Transverse colon (tissue), 4 donors: ENCODE measurements around the gene APBB3. TPM values are rescaled to one million over a fixed set of nuclear protein-coding genes. Genes with fewer than 3 reads are reported as not detected.
"Not testable (repeated sequence)": the region's sequence is repeated elsewhere in the genome, so short reads cannot be mapped to it uniquely, and the experiment has no call there.

Source experiments
- DNase-seq: peaks from one replicate; pipeline ENCODE4 v3.0.0-alpha.2; 2019
- H3K27ac ChIP-seq, 4 donors: fragments of 200-600 bp; sonication (generic); 2 replicates each; pipeline ENCODE4 v1.5.1; 2016 to 2018; ENCODE audit warnings: inconsistent platforms in 4 of 4
- H3K27me3 ChIP-seq: fragments of 200-600 bp; sonication (generic); 2 replicates; pipeline ENCODE4 v1.5.1; 2017; ENCODE audit warnings: inconsistent platforms
- H3K36me3 ChIP-seq, 4 donors: fragments of 200-600 bp; sonication (generic); 2 replicates each; pipeline ENCODE4 v1.5.1; 2017 to 2019; ENCODE audit warnings: inconsistent platforms in 4 of 4
- H3K4me1 ChIP-seq, 4 donors: fragments of 200-600 bp; sonication (generic); 2 replicates each; pipeline ENCODE4 v1.5.1; 2017 to 2020; ENCODE audit warnings: inconsistent platforms in 4 of 4
- H3K4me3 ChIP-seq, 4 donors: fragments of 200-600 bp; sonication (generic); 1 replicate in 1 of 4; 2 replicates in 3 of 4; pipeline versions ENCODE4 v1.5.1 to v1.6.1; 2017 to 2019; ENCODE audit warnings: inconsistent platforms in 4 of 4
- H3K9me3 ChIP-seq, 2 donors: fragments of 200-600 bp; sonication (generic); 2 replicates each; pipeline ENCODE4 v1.5.1; 2017 to 2019; ENCODE audit warnings: inconsistent platforms in 2 of 2
- CTCF ChIP-seq, 5 experiments: fragments of 200-600 bp in 3 of 5; fragments of 450-650 bp in 2 of 5; sonication (generic) in 3 of 5; IDR thresholded peaks; 1 replicate in 2 of 5; 2 replicates in 3 of 5; pipeline ENCODE4 v1.5.1; 2016 to 2017; ENCODE audit warnings: antibody characterized with exemption in 5 of 5, inconsistent platforms in 3 of 5, mild to moderate bottlenecking in 2 of 5, moderate library complexity in 1 of 5
- EP300 ChIP-seq: sonication (generic); formaldehyde crosslinking; IDR thresholded peaks from one replicate; pipeline ENCODE4 v1.6.1; 2017; ENCODE audit warnings: antibody characterized with exemption, low read depth
- POLR2A ChIP-seq: fragments of 450-650 bp; IDR thresholded peaks from one replicate; pipeline ENCODE4 v1.6.1; 2016; ENCODE audit warnings: antibody characterized with exemption, mild to moderate bottlenecking, moderate library complexity
- POLR2AphosphoS5 ChIP-seq, 3 donors: sonication (generic); formaldehyde crosslinking; IDR thresholded peaks; one replicate each; pipeline ENCODE4 v1.6.1; 2016; ENCODE audit warnings: antibody characterized with exemption in 3 of 3
- WGBS, 2 donors: methylation state at CpG; one replicate each; pipeline ENCODE4 v1.1.5; 2018; ENCODE audit warnings: low coverage in 1 of 2; 5-methylcytosine and 5-hydroxymethylcytosine counted together
- in situ Hi-C, 4 donors: fragments of 200-750 bp; cut with MboI; loops; one replicate each; pipeline versions ENCODE4 v1.15.0 to v1.15.1; 2017; ENCODE audit warnings: low sequenced_read_pairs in 3 of 4, low pct_ligation_motif_present in 1 of 4, low pct_unique_long_range_greater_than_20kb in 1 of 4
- intact Hi-C: fragments of 100-400 bp; cut with DNase I; formaldehyde crosslinking; loops from one replicate; pipeline ENCODE4 v1.15.1; 2023; ENCODE audit warnings: low total_unique reads
- total RNA-seq, 4 donors: library from RNA; depleted of rRNA; stranded (reverse); fragments of >200 nt; gene quantifications; one replicate each; pipeline ENCODE4 v1.1.0, GENCODE V29; 2016

The APBB3 gene
- total RNA-seq, 4 donors from 2014 or later, result 20.1 to 42.5 (median 37.4) TPM

- H3K9me3 ChIP-seq, result no peaks in the 10 kb centered on the region
- peak overlapping the region in 1 of 4 donors; percentile 14 for H3K27ac ChIP-seq
- in situ Hi-C loops (no loop called here), intact Hi-C loops (no loop called here)
- no peak for DNase-seq
- H3K4me1 ChIP-seq, result peaks cover 2 to 36% (median 10%) of the 10 kb centered on the region in 4 donors
- no peaks in the 10 kb centered on the region for H3K36me3 ChIP-seq
- 80 to 83% methylated on average over 2 of the region's 2 CpGs for WGBS, 2 donors
- H3K27me3 ChIP-seq, result no peaks in the 10 kb centered on the region
- H3K4me3 ChIP-seq, result no peak overlapping the region
- no peak for TF ChIP-seq CTCF (IDR thresholded peaks at IDR 0.05)
- no peak for TF ChIP-seq EP300
- TF ChIP-seq POLR2AphosphoS5 (IDR thresholded peaks at IDR 0.05), result no peak
- no peak for TF ChIP-seq POLR2A
Observed at GRCh38 chr5:140607031-140607430, 42.6 kb upstream of the APBB3 start.

GRCh38 chr5:140605879-140606278, 41.5 kb upstream of the APBB3 start:
- intact Hi-C loops (no loop called here), in situ Hi-C loops (no loop called here)
- WGBS, 2 donors, result 81 to 90% methylated on average over 3 of the region's 3 CpGs
- Histone ChIP-seq H3K4me1 (peaks cover 2 to 27% (median 10%) of the 10 kb centered on the region in 4 donors), H3K27ac (no peak overlapping the region), H3K27me3 (no peaks in the 10 kb centered on the region), H3K36me3 (no peaks in the 10 kb centered on the region), H3K4me3 (no peak overlapping the region), H3K9me3 (no peaks in the 10 kb centered on the region)
- TF ChIP-seq POLR2AphosphoS5 (IDR thresholded peaks at IDR 0.05) (no peak), EP300 (no peak), CTCF (IDR thresholded peaks at IDR 0.05) (no peak)
- DNase-seq, result no peak

- WGBS, 2 donors, result 89 to 100% methylated on average over 2 of the region's 2 CpGs
- TF ChIP-seq CTCF (IDR thresholded peaks at IDR 0.05) (no peak), EP300 (no peak), POLR2AphosphoS5 (IDR thresholded peaks at IDR 0.05) (no peak), POLR2A (no peak)
Observed at GRCh38 chr5:140603734-140604133, 39.3 kb upstream of the APBB3 start.

GRCh38 chr5:140603446-140603698, 39.0 kb upstream of the APBB3 start:
- 94 to 96% methylated on average over 4 of the region's 4 CpGs for WGBS, 2 donors
- intact Hi-C loops, H3K9me3 ChIP-seq, DNase-seq, H3K4me3 ChIP-seq, H3K36me3 ChIP-seq, H3K27me3 ChIP-seq, H3K4me1 ChIP-seq, in situ Hi-C loops: not testable (repeated sequence)
- peak overlapping the region in 1 of 4 donors; percentile 21 for H3K27ac ChIP-seq

More at GRCh38 chr5:140603734-140604133, 39.3 kb upstream of the APBB3 start:
- no peaks in the 10 kb centered on the region for H3K9me3 ChIP-seq
- no peak overlapping the region for H3K4me3 ChIP-seq
- no peak overlapping the region for H3K27ac ChIP-seq
- peaks cover 0 to 10% (median under 1%) of the 10 kb centered on the region in 4 donors for H3K4me1 ChIP-seq
- intact Hi-C loops (no loop called here), in situ Hi-C loops (no loop called here)
- DNase-seq, result no peak
- H3K27me3 ChIP-seq, result no peaks in the 10 kb centered on the region
- no peaks in the 10 kb centered on the region for H3K36me3 ChIP-seq

- no peaks in the 10 kb centered on the region for H3K27me3 ChIP-seq
- H3K4me3 ChIP-seq, result no peak overlapping the region
- no peaks in the 10 kb centered on the region for H3K9me3 ChIP-seq
- in situ Hi-C loops (no loop called here), intact Hi-C loops (no loop called here)
- peak overlapping the region in 2 of 4 donors; percentile 5 to 51 for H3K27ac ChIP-seq
- H3K4me1 ChIP-seq, result peaks cover 0 to 5% (median 0%) of the 10 kb centered on the region in 4 donors
- DNase-seq, result no peak
- TF ChIP-seq POLR2A (no peak), POLR2AphosphoS5 (IDR thresholded peaks at IDR 0.05) (no peak), CTCF (IDR thresholded peaks at IDR 0.05) (no peak), EP300 (no peak)
- 69 to 72% methylated on average over 3 to 4 of the region's 4 CpGs for WGBS, 2 donors
- H3K36me3 ChIP-seq, result no peaks in the 10 kb centered on the region
Observed at GRCh38 chr5:140602147-140602546, 37.7 kb upstream of the APBB3 start.
